Endometrial microvascular endothelial cells (primary cell): ENCODE data around the gene KIF26B. TPM values are rescaled to one million over a fixed set of nuclear protein-coding genes. Genes with fewer than 3 reads are reported as not detected.

ENCODE experiments used
- in situ Hi-C: cut with HindIII; loops from 2 replicates; pipeline ENCODE4 v1.10.0; 2017; ENCODE audit warnings: low sequenced_read_pairs, low pct_unique_long_range_greater_than_20kb; ENCODE audit errors: inconsistent ontology term
- total RNA-seq: library from RNA; depleted of rRNA; stranded (reverse); fragments of >200 nt; gene quantifications from one replicate; pipeline ENCODE4 v1.2.3, GENCODE V29; 2015; ENCODE audit errors: inconsistent ontology term

KIF26B gene
- total RNA-seq, 1 donor from 2014 or later, result not detected

- in situ Hi-C loops, result no loop called here
Observed at GRCh38 chr1:245412306-245412705, 257.5 kb downstream of the KIF26B start.

DNA sequence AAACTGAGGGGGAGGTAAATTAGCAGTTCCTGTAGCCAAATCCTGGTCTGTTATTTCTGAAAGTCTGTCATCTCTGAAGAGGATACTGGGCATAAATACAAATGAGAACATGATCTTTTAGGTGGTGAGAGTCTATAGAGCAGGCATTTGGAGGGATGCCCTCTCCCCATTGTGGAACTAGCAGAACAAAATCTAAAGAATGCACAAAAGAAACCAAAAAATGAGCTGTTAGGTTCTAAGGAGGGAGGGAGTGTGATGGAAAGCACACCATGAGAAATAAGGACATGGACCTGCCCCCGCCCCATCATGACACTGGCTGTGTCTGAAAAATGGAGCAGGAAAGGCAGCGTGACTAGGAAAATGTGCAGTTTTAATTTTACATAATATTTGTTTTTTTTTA, 262.0 kb downstream of the KIF26B start:
- in situ Hi-C loops, result no loop called here

- in situ Hi-C loops, result no loop called here
Observed at GRCh38 chr1:245418077-245418476, 263.3 kb downstream of the KIF26B start.

DNA sequence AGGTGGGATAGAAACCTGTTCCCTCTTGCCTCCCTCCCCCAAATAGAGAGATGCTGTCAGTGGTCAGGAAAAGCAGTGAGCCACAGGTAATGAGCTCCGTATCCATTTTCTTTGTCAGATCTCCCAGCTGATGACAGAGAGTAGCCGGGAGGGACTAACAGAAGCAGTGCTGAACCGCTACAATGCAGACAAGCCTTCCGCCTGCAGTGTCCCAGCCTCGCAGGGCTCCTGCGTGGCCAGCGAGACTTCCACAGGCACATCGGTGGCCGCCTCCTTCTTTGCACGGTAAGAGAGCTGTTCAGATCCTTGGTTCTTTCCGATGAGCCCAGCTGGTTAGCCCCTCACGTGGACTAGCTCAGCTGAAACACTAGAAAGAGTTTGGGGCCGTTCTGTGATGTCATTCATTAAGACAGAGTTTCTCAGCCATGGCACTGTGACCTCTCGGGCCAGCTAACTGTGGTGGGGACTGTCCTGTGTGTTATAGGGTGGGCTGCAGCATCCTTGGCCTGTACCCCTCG, 264.7 kb downstream of the KIF26B start:
- in situ Hi-C loops, result no loop called here

GRCh38 chr1:245419989-245420388, 265.2 kb downstream of the KIF26B start:
- in situ Hi-C loops, result no loop called here

- in situ Hi-C loops, result no loop called here
Observed at GRCh38 chr1:245420926-245421325, 266.1 kb downstream of the KIF26B start.

GRCh38 chr1:245428681-245429080, 273.9 kb downstream of the KIF26B start:
- in situ Hi-C loops, result no loop called here

- in situ Hi-C loops, result no loop called here
Observed at GRCh38 chr1:245431706-245432105, 276.9 kb downstream of the KIF26B start.

DNA sequence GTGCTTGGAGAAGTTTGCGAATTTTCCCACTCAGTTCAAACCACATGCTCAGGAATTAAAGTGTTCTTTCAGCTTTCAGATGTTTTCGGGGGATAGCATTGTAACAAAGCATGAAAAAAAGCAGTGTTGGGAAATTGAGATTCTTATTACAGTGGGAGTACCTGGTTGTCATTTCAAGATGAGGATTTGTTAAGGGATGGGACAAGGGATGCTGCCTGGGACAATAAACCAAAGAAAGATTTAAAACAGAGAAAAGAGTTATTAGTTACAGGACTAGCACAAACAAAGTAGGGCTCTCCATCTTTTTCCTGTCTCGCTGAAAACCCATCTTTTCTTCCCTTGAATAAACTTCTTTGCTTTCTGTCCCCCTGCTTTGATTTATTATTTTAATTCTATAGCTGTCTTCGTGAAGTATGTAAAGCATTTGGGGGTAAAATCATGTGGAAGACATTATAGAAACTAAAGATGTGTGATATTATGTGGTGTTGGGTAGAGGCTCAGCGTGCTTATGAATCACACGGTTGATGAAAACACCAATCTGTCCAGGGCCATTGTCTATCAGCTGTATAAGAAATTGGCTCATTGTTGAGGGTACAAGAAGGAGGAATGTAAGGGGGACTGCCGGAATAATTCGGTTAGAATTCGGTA, 277.6 kb downstream of the KIF26B start:
- in situ Hi-C loops, result no loop called here

- in situ Hi-C loops, result no loop called here
Observed at GRCh38 chr1:245433561-245433960, 278.8 kb downstream of the KIF26B start.

- in situ Hi-C loops, result no loop called here
Observed at GRCh38 chr1:245434280-245434679, 279.5 kb downstream of the KIF26B start.

DNA sequence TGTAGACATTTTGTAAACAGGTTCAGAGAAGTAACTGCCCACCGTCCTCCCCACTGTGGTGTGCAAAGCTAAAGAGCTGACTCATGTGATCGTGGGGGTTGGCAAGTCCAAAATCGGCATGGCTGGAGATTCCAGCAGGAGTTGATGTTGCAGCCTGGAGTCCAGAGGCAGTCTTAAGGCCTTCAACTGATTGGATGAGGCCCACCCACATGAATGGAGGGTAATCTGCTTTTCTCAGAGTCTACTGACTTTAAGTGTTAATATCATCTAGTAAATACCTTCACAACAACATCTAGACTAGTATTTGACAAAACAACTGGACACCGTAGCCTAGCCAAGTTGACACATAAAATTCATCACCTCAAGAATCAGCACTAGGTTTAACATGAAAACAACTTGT, 281.6 kb downstream of the KIF26B start:
- in situ Hi-C loops, result no loop called here

DNA sequence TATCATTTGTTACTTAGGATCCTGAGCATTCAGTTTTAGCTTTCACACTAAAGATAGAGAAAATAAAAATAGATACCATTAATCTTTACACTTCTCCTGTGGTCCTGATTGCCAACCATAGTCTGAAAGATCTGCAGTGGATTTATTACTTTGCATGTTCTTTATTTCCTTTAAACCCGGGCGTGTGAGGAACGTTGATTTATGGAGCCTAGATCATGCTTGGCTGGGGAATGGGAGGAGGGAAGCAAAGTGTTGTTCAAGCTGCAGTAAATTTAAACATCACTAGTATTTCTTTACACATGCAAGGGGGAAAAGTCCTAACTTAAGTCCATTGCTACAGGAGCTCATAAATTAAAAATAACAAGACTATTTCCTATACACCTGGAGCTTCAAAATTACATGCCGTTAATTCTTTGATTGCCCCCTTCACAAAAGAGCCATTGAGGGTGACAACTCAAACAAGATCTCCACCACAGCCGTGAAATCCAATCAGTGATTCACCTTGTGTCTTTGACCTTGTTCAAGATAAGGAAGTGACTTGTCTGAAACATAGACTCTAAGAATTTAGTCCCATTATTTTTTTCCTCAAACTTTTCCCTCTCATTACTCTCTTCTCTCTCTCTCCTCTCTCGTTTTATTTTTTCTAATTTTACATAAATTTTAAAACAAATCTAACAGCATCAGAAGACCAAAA, 282.7 kb downstream of the KIF26B start:
- in situ Hi-C loops, result no loop called here

GRCh38 chr1:245440922-245441321, 286.1 kb downstream of the KIF26B start:
- in situ Hi-C loops, result no loop called here

- in situ Hi-C loops, result no loop called here
Observed at GRCh38 chr1:245441689-245442088, 286.9 kb downstream of the KIF26B start.

GRCh38 chr1:245444147-245444828, 289.5 kb downstream of the KIF26B start:
- in situ Hi-C loops, result no loop called here

GRCh38 chr1:245444945-245445344, 290.2 kb downstream of the KIF26B start:
- in situ Hi-C loops, result no loop called here

- in situ Hi-C loops, result no loop called here
Observed at GRCh38 chr1:245448531-245448930, 293.7 kb downstream of the KIF26B start.

DNA sequence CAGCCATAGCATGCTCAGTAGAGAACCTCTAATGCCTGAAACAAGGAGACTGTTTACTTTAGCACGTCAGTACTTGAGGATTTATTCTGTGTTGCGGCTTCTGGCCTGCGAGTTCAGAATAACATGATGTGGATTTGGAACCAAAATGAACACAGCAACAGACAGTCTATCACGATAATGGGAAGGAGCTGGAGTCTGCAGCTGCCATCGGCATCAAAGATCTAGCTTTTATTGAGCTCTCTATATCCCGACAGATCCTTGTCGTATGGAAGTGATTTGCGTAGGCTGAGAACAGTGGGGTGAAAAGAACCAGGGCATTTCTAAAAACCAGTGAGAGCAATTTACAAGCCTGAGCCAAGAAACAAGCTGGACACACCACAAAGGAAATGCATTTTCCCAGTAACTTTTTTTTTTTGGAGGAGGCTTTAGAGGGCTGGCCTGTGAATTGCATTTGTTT, 294.2 kb downstream of the KIF26B start:
- in situ Hi-C loops, result no loop called here

DNA sequence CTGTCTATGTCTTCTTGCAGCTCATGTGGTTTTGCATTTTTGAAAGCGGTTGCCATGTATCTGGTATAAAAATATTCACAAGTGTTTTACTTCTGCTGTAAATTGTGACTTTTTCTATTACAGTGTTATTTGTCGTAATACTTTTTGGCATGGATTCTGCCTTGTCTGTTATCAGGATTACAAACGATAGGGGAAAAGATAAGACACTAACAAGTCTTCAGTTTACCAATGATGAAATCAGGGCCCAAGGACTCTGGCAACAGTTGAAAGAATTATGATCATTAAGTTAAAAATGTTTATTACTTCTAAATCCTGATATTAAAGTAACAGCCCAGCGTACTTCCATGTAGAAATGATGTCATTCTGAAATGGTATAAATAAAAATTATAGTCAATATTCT, 298.8 kb downstream of the KIF26B start:
- in situ Hi-C loops, result no loop called here
